Activated B cell treated with CpG ODN at 0.5 μM for 24 hours (primary cell): ENCODE measurements around the gene GABRG2. TPM values are rescaled to one million over a fixed set of nuclear protein-coding genes. Genes with fewer than 3 reads are reported as not detected.
"Not testable (repeated sequence)": the region's sequence is repeated elsewhere in the genome, so short reads cannot be mapped to it uniquely, and the experiment has no call there.

Experiments
- ATAC-seq: fragments of 200-7000 bp; cut with Tn5 transposase; one replicate; pipeline ENCODE4 v1.10.0; 2021; ENCODE audit warnings: low read depth, mild to moderate bottlenecking, moderate library complexity
- CTCF ChIA-PET: fragments of 350-600 bp; sonication (Branson Sonifier 250); formaldehyde crosslinking; loops from one replicate; lab custom pipeline; 2021; ENCODE audit warnings: antibody characterized with exemption; lab: Charles Lee
- POLR2A ChIA-PET: fragments of 350-600 bp; sonication (Branson Sonifier 250); formaldehyde crosslinking; loops from one replicate; lab custom pipeline; 2021; ENCODE audit warnings: antibody characterized with exemption; lab: Charles Lee
- DNase-seq: peaks from one replicate; pipeline ENCODE4 v3.0.0; 2022
- H3K27ac Mint-ChIP-seq: one replicate; pipeline ENCODE4 v1.8.0; 2020; ENCODE audit warnings: mixed read lengths
- H3K27me3 Mint-ChIP-seq: one replicate; pipeline ENCODE4 v1.8.0; 2021; ENCODE audit warnings: mixed read lengths
- H3K36me3 Mint-ChIP-seq: one replicate; pipeline ENCODE4 v1.8.0; 2021; ENCODE audit warnings: low read depth, mixed read lengths
- H3K4me1 Mint-ChIP-seq: one replicate; pipeline ENCODE4 v1.8.0; 2021; ENCODE audit warnings: mixed read lengths
- H3K4me3 Mint-ChIP-seq: one replicate; pipeline ENCODE4 v1.8.0; 2020; ENCODE audit warnings: mild to moderate bottlenecking, mixed read lengths
- H3K9me3 Mint-ChIP-seq: one replicate; pipeline ENCODE4 v1.8.0; 2020; ENCODE audit warnings: mixed read lengths
- intact Hi-C: fragments of 100-400 bp; cut with micrococcal nuclease; formaldehyde crosslinking; loops from one replicate; pipeline ENCODE4 v1.15.1; 2024
- total RNA-seq: library from RNA; stranded (reverse); gene quantifications from 2 replicates; pipeline ENCODE4 v1.2.3, GENCODE V29; 2022
- TF ChIP-seq, protein P1 (sequence below): fragments of 200-600 bp; IDR thresholded peaks from one replicate; pipeline ENCODE4 v1.8.0; 2022; ENCODE audit warnings: antibody characterized with exemption, mild to moderate bottlenecking

Gene GABRG2
- total RNA-seq, 1 donor from 2014 or later = not detected

DNA sequence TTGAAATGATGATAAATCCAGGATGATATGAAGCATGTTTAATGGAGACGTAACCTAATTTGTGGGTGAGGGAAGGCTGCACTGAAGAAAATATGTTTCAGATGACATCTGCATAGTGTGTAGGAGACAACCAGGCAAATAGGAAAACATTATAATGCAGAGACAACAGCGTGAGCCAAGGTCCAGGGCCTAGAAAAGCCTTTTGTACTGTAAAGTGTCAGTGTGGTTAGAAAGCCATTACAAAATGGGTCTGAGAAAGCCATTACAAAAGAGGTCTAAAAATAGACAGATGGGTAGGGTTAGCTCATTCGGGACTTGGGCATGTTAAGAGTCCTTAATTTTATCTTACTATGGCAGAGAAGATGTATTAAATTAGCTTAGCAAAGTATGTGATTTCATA lies 14.9 kb upstream of the GABRG2 start:
- DNase-seq = no peak
- no peaks in the 10 kb centered on the region for H3K4me1 Mint-ChIP-seq
- TF ChIP-seq, protein P1, sequence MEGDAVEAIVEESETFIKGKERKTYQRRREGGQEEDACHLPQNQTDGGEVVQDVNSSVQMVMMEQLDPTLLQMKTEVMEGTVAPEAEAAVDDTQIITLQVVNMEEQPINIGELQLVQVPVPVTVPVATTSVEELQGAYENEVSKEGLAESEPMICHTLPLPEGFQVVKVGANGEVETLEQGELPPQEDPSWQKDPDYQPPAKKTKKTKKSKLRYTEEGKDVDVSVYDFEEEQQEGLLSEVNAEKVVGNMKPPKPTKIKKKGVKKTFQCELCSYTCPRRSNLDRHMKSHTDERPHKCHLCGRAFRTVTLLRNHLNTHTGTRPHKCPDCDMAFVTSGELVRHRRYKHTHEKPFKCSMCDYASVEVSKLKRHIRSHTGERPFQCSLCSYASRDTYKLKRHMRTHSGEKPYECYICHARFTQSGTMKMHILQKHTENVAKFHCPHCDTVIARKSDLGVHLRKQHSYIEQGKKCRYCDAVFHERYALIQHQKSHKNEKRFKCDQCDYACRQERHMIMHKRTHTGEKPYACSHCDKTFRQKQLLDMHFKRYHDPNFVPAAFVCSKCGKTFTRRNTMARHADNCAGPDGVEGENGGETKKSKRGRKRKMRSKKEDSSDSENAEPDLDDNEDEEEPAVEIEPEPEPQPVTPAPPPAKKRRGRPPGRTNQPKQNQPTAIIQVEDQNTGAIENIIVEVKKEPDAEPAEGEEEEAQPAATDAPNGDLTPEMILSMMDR = no peak
- POLR2A ChIA-PET = no interaction called here
- no peaks in the 10 kb centered on the region for H3K27me3 Mint-ChIP-seq
- CTCF ChIA-PET = no interaction called here
- peaks cover 2% of the 10 kb centered on the region for H3K9me3 Mint-ChIP-seq
- no peak for ATAC-seq
- H3K4me3 Mint-ChIP-seq = no peak overlapping the region
- no peak overlapping the region for H3K27ac Mint-ChIP-seq
- intact Hi-C loops = no loop called here
- H3K36me3 Mint-ChIP-seq = no peaks in the 10 kb centered on the region

DNA sequence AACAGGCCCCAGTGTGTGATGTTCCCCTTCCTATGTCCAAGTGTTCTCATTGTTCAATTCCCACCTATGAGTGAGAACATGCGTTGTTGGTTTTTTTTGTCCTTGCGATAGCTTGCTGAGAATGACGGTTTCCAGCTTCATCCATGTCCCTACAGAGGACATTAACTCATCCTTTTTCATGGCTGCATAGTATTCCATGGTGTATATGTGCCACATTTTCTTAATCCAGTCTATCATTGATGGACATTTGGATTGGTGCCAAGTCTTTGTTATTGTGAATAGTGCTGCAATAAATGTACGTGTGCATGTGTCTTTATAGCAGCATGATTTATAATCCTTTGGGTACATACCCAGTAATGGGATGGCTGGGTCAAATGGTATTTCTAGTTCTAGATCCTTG lies 12.5 kb upstream of the GABRG2 start:
- not testable (repeated sequence) for H3K4me1 Mint-ChIP-seq

DNA sequence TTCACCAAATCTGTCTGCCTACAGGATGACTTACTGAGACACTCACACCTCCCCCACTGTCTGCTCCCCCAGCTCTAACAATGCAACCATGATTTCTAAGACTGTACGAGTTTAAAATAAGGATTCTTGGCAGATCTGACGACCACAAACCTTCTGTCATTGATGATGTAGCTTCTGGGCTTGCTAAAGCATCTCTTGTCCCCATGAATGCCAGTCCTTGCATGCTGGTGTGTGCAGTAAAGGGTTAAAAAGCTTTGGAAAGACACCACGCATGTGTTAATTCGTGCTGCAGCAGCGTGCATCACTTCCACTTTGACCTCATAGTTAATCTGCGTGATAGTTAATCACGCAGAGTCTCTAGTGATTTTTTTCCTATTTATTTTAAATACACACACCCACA lies 411 bp upstream of the GABRG2 start:
- H3K9me3 Mint-ChIP-seq = no peaks in the 10 kb centered on the region
- POLR2A ChIA-PET = no interaction called here
- no peak overlapping the region for H3K27ac Mint-ChIP-seq
- ATAC-seq (no peak), DNase-seq (no peak)
- H3K4me1 Mint-ChIP-seq = no peaks in the 10 kb centered on the region
- TF ChIP-seq, protein P1 = no peak
- no peak overlapping the region for H3K4me3 Mint-ChIP-seq
- CTCF ChIA-PET = no interaction called here
- intact Hi-C loops = no loop called here
- H3K36me3 Mint-ChIP-seq = no peaks in the 10 kb centered on the region
- no peaks in the 10 kb centered on the region for H3K27me3 Mint-ChIP-seq

More for the DNA sequence above, 12.5 kb upstream of the GABRG2 start:
- DNase-seq, H3K36me3 Mint-ChIP-seq, CTCF ChIA-PET, H3K4me3 Mint-ChIP-seq, ATAC-seq, H3K27ac Mint-ChIP-seq, H3K27me3 Mint-ChIP-seq, intact Hi-C loops, H3K9me3 Mint-ChIP-seq, POLR2A ChIA-PET: not testable (repeated sequence)

DNA sequence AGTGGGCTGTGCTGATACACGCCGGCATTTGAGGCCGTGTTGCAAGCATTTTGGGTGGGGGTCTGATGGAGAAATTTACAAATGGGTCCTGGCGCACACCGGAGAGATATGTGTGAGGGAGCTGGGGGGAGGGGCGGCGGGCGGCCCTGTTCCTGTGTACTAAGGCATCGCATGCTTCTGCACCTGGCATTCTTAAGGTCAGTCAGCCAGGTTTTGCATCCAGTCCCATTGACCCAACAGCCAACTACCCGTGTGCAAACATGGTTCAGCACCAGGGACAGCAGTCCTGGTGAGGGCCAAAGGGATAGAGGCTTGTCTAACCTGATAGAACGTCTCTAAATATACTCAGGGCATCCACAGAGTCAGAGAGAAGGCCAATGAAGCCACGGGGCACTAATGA lies 839 bp downstream of the GABRG2 start:
- Mint-ChIP-seq H3K4me1 (no peaks in the 10 kb centered on the region), H3K4me3 (no peak overlapping the region), H3K36me3 (no peaks in the 10 kb centered on the region), H3K27ac (no peak overlapping the region), H3K27me3 (no peaks in the 10 kb centered on the region), H3K9me3 (no peaks in the 10 kb centered on the region)
- CTCF ChIA-PET = no interaction called here
- TF ChIP-seq, protein P1 = no peak
- intact Hi-C loops = no loop called here
- no peak for ATAC-seq
- POLR2A ChIA-PET = no interaction called here
- no peak for DNase-seq

DNA sequence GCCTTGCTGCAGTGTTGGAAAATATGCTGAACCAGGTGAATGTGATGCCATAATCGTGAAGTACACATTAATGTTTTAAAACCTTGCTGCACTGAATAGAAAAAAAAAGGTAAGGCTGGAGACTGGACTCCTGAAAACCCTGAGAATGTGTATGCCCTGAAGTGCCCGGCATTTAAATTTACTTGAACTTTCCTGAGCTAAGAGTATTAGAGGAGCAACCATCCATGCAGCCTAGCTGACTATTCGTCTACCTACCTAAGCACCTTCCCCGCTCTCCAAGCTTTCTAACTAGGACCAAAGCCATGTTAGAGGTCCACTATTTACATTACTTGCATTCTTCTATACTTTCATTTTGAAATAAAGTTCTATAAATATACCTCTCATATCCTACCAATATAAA lies 1.4 kb downstream of the GABRG2 start:
- H3K9me3 Mint-ChIP-seq = no peaks in the 10 kb centered on the region
- H3K27me3 Mint-ChIP-seq = no peaks in the 10 kb centered on the region
- ATAC-seq (no peak), DNase-seq (no peak)
- H3K4me1 Mint-ChIP-seq = no peaks in the 10 kb centered on the region
- TF ChIP-seq, protein P1 = no peak
- ChIA-PET CTCF (no interaction called here), POLR2A (no interaction called here)
- intact Hi-C loops = no loop called here
- no peaks in the 10 kb centered on the region for H3K36me3 Mint-ChIP-seq
- H3K27ac Mint-ChIP-seq = no peak overlapping the region
- H3K4me3 Mint-ChIP-seq = no peak overlapping the region

DNA sequence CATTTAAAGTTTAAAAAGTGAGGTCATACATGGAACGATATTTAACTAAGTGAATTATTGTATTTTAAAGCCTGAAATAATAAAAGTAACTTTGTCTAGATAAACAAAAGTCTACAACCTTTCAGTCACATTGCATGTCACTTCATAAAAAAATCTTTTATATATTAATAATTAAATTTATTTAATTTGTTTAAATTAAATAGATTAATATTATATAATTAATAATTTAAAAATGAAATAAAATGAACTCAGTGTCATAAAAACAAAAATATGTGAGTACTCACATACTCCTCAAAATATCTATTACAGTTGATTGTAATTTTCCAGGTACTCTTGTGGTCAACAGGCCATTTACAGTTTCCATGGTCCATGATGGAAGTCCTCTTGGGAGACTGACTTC lies 11.2 kb downstream of the GABRG2 start:
- no peaks in the 10 kb centered on the region for H3K36me3 Mint-ChIP-seq
- POLR2A ChIA-PET = no interaction called here
- CTCF ChIA-PET = no interaction called here
- TF ChIP-seq, protein P1 = no peak
- peaks cover 2% of the 10 kb centered on the region for H3K9me3 Mint-ChIP-seq
- H3K4me3 Mint-ChIP-seq = no peak overlapping the region
- DNase-seq (no peak), ATAC-seq (no peak)
- intact Hi-C loops = no loop called here
- no peak overlapping the region for H3K27ac Mint-ChIP-seq
- no peaks in the 10 kb centered on the region for H3K4me1 Mint-ChIP-seq
- H3K27me3 Mint-ChIP-seq = no peaks in the 10 kb centered on the region
